CD4-positive, alpha-beta T cell treated with Interleukin-21 for 1 hour (primary cell): Measurements from ENCODE around the gene DPCD.

ENCODE experiments used
- DNase-seq: peaks from one replicate; pipeline ENCODE4 v3.0.0-alpha.2; 2020

The DPCD gene

DNA sequence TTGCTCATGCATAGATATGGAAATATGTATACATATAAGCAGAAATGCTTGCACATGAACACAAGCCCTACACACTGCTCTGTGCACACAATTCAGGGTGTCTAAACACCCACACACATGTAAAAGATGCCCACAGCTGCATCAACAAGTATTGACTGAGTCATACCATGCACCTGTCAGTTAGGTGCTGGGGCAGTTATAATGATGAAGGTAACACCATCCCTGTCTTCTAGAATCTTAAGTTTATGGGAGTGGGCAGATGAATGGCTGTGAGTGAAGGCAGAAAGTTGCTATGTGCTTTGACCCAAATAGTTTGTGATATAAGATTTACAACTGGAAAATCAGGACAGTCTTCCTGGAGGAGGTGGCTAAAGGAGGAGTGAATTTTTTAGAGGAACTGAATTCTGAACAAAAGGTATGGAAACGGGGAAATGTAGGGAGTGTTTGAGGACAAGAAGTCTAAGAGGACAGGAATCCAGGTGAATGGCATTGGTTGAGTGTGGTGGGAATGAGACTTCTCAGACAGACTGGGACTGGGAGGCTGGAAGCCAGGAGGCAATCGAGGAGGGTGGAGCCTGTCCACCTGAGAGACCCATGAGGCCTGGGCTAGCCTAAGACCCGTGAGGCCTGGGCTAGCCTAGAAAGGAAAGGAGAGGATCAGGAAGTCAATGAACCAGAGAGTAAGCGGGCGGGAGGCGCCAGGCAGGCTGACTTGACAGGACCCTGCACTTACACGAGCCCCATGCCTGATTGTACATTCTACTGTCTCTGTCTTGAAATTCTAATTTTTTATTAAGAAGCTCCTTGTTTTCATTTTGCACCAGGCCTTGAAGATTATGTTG lies 20.7 kb upstream of the DPCD start:
- DNase-seq, result no peak

DNA sequence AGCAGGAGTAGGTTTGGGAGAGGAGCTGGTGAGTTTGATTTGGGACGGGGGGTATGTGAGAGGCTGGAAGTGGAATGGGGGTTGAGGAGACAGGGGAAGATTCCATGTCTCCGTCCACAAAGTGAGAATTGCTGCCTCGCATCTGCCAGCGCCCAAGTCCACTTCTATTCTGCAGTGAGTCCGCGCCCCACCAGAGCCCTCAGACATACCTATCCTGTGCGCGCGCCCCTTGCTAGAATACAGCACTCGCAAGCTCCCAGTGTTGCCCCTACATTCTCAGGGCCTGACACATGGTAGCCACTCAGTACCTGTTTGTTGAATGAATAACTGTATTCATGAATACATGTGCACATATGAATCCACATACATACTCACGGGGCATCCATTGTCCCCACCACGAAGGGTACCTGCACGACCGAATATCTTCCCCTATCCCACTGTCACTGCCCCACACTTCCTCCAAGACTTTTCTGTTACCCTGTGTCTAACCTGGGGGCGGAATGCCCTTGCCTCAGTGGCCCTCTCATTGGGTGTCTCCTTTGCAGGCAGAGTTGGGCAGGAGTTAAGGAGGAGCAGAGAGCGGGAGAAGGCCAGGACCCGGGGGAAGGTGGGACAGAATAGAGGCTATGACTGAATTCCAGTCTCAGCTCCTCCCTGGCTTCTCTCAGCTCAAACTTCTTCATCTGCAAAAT lies 19.9 kb upstream of the DPCD start:
- no peak for DNase-seq

DNA sequence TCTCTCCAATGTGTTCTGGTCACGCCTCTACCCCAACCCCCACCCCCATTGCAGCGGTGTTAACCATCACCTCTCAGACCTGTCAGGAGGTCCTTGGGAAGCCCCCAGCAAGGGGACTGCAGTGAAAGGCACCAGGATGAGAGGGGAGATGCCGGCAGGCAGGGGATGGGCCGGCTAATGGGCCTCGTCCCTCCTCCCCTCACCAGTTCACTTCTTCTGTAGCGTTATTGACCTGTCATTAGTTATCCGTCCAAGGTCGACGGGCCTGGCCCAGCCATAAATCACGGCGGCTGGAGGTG lies 18.8 kb upstream of the DPCD start:
- DNase-seq, result no peak

DNA sequence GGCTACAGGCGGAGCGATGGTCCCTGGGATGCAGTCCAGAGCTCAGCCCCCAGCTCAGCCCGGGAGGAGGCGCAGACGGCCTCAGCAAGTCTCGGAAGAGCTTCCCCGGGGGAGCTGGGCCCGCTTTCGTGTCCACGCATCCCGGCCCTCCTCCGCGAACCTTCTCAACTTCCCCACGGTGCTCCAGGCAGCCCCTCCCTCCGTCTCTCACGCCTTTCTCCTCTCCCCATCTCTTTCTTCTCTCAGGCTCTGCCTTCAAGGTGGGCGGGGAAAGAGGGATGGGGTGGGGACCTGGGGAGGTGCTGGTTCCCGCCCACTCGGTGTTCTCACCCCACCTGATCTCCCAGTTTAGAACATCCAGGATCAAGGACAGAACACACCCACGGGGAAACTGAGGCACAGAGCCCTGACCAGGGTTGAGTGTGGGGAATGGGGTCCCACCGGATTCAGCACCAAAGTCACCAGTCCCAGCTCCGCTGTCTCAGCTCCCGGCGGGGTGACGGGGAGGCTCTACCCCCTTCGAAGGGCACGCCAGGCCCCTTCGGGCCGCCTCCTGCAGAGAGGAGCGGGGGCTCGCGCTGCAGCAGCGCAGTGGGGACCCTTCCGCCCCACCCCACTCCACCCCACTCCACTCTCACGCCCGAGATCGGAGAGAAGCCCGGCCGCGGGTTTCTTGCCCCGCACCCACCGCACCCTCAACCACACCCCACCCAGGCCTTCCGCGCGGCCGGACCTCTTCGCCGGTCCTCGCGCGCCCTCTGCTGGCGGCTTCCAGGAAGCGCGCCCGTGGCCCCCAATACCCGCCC lies 18.3 kb upstream of the DPCD start:
- DNase-seq, result peak; percentile 75

DNA sequence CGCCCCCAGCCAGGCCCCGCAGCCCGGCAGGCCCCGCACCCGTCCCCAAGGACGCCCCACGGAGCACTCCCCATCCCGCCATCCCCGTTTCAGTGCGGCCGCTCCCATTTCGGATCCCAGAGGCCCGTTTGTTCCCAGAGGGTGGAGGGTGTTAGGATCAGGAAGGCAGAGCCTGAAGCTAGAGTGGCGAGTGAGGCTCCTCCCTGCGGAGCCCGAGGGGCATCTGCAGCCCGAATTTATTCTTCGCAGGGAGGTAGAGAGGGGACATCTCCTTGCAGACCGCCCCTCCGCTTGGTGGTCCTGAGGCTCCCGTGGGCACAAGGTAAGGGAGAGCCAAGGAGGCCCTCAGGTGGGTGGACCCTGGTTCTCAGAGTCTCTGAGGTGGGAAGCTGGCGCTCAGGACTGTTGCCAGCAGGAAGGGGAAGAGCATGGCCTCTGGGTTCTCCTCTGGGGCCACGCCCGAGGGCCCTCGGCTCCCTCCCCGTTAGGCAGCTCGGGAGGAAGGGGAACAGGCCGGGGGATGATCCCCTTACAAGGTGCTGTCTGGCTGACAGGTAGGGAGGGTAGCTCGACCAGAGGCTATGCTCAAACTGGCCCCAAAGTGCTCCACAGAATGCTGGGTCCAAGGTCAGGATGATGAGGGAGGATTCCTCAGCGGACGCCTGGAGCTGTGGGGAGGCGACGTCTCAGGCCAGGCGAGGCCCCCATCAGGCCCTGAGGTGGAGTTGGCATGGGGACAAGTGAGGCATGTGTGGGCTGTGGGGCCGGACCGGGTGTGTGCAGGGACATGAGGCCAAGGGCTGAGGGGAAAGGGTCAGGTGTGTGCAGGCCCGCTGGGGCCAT lies 17.5 kb upstream of the DPCD start:
- no peak for DNase-seq

DNA sequence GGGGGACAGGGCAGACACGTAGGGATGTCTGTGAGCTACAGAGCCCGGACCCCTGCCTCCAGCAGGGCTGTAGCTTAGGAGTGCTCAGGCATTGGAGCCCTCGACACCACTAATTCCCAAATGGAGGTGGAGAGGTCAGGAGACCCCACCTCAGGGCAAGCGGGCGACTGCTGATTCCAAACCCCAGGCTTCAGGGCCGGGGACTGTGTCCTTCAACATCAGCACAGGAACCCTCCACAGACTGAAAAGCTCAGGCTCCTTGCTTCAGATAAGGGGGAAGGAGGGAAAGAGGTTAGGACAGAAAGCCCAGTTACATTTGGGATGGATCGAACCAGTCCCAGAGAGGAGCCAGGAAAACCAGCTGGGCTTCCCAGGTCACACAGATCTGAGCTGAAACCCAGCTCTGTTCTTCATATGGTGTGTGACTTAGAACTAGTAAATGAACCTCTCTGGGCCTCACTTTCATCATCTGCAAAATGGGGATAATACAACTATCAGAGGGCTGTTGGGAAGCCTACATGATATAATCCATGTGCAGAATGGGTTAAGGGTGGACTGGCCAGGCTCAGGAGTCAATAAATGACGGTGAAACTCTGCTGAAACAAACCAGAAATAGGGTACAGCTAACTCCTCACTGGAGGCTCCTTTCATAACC lies 16.7 kb upstream of the DPCD start:
- DNase-seq, result no peak

DNA sequence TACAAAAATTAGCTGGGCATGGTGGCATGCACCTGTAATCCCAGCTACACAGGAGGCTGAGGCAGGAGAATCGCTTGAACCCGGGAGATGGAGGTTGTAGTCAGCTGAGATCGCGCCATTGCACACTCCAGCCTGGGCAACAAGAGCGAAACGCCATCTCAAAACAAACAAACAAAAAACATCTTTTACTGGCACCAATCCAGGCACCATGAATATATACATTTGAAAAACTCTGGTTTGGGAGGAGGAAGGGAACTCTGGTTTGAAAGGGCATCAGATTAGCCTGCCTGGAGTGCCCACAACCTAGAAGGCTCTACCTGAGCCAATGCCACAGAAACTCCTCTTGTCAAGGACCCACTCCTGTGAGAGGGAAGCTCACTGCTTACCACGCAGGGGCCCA lies 16.0 kb upstream of the DPCD start:
- DNase-seq, result no peak

DNA sequence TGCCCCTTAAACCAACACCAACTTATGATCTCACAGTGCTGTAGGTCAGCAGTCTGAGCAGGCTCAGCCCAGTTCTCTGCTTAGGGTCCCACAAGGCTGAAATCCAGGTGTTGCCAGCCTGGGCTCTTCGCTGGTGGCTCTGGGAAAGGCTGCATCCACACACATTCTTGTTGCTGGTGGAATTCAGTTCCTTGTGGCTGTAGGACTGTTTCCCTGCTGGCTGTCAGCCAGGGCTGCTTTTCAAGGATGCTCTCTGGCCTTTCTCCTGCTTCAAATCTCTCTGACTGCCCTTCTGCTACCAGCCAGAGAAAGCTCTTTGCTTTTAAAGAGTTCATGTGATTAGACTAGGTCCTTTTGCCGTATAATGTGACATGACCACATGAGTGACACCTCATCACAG lies 15.3 kb upstream of the DPCD start:
- no peak for DNase-seq

DNA sequence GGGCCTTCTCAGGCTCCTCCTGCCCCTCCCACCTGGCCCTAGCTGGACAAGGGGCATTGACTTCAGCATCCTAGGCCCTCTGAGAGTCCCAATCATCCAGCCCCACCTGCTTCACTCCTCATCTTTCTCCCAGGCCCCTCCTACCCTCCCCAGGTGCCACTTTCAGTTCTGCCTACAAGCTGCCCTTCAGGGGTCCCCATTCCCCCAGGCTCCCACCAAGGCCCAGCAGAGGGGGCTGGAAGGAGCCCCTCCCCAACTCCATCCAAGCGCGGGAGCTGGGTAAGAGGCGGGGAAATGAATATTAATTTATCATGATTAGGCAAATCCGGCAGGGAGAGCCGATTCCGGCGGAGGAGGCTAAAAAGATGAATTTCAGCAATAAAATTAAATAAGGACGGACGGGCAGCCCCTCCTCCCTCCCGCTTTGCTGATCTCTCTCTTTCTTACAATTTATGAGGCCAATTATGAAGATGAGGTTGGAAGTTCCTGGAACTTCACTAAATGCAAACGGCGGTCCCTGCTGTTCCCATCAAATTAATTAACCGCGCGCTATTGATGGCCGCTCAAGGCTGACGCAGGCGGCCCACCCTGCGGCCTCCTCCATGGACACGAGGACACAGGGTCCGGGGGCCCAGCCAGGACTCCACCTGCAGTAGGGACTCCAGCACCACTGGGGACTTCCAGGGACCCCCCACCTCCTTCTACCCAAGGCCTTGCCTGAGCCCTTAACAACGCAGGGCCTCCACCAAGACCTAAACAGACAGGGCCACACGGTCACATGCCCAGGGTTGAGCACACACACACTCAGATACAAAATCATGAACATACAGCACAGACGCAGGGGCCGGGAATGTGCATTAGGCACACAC lies 14.0 kb upstream of the DPCD start:
- DNase-seq, result no peak

DNA sequence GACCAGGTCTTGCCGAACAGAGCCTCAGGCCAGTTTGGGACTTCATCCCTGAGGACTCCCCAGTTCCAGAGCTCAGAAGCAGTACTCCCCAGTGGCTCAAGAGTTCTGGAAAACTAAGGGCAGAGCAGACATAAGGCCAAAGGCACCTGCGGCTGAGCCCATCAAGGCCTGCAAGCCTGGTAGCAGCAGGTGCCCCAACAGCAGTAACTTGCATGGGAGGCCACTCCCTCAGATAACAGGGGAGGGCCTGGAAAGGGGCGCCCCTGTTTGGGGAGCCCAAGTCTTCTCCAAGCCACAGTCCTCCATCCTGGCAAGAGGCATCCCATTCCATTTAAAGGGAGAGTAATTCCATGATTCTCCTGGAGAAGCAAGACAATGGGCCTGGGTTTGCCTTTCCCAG lies 13.0 kb upstream of the DPCD start:
- no peak for DNase-seq

DNA sequence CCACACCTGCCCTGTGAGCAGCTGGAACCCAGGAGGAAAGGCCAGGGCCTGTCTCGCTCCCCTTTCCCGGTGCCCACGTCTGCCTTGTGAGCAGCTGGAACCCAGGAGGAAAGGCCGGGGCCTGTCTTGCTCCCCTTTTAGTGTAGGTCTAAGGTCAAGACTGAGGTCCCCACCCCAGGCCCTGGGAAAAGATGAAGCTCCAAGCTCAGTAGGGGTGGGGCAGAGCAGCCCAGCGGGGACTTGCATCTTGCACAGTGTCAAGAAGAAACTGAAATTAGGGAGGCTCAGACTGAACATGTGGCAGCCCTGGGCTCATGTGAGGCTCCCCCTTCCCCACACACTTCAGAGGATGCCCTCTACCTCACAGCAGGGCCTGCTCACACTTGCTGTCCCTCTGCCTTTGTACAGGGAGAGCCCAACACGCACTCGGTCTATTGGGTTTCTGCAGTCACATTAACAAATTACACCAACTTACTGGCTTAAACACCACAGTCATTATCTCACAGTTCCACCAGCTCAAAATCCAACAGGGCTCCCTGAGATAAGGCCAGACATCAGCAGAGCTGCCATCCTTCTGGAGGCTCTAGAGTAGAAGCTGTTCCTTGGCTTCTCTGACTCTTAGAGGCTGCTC lies 12.4 kb upstream of the DPCD start:
- no peak for DNase-seq

DNA sequence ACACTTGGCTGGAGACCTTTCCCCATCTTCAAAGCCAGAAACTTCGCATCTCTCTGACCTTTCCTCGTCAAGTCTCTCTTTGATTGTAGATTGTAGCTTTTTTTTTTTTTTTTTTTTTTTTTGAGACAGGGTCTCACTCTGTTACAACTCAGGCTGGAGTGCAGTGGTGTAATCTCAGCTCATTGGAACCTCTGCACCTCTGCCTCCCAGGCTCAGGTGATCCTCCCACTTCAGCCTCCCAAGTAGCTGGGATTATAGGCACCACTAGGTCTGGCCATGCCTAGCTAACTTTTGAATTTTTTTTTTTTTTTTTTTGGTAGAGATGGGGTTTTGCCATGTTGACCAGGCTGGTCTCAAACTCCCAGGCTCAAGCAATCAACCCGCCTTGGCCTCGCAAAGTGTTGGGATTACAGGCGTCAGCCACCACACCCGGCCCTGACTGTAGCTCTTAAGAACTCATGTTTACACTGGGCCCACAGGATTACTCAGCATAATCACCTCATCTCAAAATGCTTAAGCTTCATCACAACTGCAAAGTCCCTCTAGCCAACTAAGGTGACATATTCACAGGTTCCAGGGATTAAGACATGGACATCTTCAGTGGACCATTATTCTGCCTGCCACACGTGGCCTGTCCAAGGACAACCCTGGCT lies 11.8 kb upstream of the DPCD start:
- DNase-seq, result no peak

DNA sequence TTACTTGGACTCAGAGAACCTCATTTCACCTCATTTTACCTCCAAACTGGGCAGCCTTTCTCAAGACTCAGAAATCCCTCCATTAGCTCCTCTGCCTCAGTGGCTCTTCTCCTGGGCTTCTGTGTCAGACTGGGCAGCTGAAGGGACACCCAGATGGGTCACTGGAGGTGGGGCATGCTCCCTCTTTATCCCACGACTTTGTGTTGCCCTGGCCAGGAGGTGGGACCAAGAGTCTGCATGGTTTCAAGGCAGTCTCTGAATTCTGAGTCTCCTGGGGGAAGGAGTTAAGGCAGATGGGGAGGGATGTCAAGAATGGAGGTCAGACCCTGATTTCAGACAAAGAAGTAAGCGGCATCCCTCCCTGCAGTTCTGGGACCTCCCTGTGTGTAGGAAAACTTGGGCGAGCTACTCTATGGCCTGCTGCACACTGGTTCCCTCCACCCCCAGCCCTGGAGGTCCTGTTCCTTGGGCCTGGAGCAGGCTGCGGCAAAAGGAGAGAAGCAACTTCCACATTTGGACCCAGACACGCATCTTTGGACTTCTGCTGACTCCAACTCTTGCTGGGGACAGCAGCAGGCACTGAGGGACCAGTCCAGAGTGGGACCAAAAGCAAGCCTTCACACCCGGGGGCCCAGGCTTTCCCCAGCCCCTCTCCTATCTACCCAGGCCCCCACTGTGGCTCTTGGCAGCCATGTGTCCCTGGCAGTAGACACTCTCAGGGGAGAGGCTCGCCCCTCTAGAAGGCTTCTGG lies 10.8 kb upstream of the DPCD start:
- DNase-seq, result no peak

DNA sequence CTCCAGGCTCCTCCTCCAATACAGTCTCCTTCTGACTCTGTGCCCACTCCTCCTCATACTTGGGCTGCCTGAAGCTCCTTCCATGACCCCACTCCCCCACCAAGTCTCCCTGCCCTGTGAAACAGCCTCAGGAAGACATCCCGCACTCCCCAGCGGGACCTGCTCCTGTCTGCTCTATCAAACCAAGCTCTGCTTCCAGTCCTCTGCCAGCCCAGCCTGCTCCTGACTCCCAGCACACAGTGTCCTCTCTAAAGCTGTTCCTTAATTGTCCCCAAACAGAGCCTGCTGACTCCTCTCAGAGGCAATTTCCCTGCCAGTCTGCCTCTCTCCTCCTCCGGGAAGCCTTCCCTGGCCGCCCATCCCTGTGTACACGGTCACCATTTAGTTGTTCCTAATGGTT lies 9.9 kb upstream of the DPCD start:
- DNase-seq, result no peak

DNA sequence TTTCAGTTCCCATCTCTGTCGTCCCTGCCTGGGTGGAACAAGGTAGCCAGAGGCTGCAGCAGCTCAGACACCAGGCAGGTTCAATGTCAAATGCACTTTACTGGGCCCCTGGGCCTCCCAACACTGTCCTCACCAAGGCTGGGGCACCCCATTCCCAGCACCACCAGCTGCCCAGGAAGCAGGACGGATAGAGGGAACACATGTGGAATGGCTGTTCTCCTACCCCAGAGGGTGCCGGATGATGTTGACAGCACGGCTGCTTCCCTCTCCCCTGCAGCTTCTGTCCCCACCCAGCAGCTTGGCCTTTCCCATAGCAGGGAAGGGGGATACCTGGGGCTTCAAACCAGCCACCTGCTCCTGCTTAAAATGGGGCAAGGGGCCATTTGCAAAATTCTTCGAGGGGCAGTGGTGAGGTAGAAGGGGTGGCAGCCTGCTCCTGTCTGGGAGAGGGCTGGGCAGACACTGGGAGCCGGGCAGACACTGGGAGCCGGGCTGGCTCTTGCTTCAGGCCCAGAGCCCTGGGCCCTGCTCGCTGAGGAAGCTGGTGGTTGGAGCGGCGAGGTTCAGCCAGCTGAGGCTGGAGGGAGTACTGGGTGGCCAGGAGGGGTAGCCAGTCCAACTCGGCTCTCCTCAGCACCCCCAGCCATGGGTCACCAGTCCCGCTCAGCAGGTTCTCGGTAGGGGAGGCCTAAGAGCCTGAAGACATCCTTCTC lies 9.2 kb upstream of the DPCD start:
- no peak for DNase-seq

DNA sequence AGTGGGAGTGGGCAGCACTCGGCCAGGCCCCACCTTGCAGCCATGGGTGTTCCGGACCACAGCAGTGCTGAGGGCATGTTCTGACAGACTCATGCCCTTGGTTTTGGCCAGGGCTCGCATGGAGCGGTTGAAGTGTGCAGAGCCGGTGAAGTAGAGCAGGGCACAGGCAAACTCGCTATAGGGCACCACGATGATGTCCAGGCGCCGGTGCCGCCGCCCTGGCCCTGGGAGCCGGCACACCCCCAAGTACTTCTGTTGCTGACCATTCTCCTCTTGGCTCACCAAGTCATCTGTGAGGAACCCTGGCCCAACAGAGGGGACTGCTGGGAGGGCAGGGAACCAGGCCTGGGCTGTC lies 8.6 kb upstream of the DPCD start:
- no peak for DNase-seq

DNA sequence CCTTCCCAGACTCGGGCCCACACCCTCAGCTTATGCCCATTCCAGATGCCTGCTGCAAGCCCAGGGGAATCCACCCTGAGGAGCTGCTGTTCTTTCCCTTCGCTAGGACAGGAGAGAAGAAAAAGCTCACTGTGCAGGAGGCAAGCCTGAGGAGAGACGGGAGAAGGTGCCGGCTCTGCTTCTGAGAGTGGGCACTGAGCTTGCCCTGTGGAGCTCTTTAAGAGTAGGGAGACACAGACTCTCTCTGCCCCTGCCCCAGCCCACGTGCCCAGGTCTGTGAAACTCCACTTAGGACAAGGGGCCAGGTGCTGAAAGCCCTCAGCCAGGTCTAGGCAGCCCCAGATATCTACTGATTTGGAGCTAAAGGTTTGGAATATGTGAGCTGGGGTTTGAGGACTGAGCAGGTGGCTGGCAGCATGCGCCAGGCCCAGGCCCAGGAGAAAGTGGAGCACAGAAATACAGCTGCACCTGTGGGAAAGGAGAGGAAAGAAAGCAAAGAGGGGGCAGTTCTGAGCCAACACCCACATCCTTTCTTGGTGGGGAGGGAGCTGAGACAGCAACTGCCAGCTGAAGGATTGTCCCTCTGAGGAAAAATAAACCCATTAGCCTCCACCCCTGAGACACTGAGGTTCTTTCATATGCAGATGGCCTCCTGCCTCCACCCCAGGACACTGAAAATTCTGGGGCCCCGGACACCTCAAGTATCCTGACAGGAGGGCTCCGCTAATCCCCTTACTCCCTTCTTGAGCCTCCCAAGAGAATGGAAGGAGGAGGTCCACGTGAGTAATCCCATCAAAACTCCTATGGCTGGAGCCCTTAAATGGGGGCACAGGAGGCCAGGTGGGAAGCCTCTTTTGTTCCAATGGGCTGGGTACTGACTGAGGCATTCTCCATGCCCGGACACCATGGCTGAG lies 7.4 kb upstream of the DPCD start:
- DNase-seq, result no peak

DNA sequence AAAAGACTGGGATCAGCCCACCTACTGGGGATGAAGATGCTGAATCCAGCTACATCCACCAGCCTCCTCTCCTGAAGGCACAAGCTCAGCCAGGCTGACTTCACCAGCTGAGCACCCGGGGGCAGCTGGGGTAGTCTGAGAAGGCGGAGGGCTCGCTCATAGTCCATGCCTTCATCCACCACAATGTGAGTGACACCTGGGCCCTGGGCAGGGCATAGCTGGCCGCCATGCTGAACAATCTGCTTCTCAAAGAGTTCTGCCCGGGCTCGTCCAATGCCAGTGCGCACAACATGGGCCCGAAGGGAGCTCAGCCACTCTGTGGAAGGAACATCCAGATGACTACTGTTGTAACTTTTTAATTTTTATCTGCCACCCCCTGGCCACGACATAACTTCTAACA lies 2.3 kb upstream of the DPCD start:
- no peak for DNase-seq
